Nephron (organoid): Measurements from ENCODE around the gene SLC31A2.
"Not testable (repeated sequence)": the region's sequence is repeated elsewhere in the genome, so short reads cannot be mapped to it uniquely, and the experiment has no call there.

Experiments used
- H3K27ac Mint-ChIP-seq, 3 experiments: 2 replicates each; pipeline ENCODE4 v1.8.0; 2020; ENCODE audit warnings: mixed read lengths in 3 of 3, mild to moderate bottlenecking in 2 of 3, moderate library complexity in 1 of 3
- H3K27me3 Mint-ChIP-seq: 2 replicates; pipeline ENCODE4 v1.8.0; 2021; ENCODE audit warnings: low read depth, mild to moderate bottlenecking, moderate library complexity, mixed read lengths
- H3K36me3 Mint-ChIP-seq: 2 replicates; pipeline ENCODE4 v1.8.0; 2020; ENCODE audit warnings: low read depth, mixed read lengths
- H3K4me1 Mint-ChIP-seq: 2 replicates; pipeline ENCODE4 v1.8.0; 2020; ENCODE audit warnings: mixed read lengths
- H3K4me3 Mint-ChIP-seq, 3 experiments: 2 replicates each; pipeline ENCODE4 v1.8.0; 2020; ENCODE audit warnings: mild to moderate bottlenecking in 3 of 3, mixed read lengths in 3 of 3, moderate library complexity in 2 of 3
- H3K9me3 Mint-ChIP-seq: 2 replicates; pipeline ENCODE4 v1.8.0; 2020; ENCODE audit warnings: mixed read lengths
- CTCF ChIP-seq, 3 experiments: fragments of 200-600 bp; sonication (generic); IDR thresholded peaks; one replicate each; pipeline ENCODE4 v1.5.0; 2021; ENCODE audit warnings: antibody characterized with exemption in 3 of 3; ENCODE audit not compliant: unreplicated experiment in 3 of 3

The SLC31A2 gene

GRCh38 chr9:113139225-113139829, 11.5 kb upstream of the SLC31A2 start:
- Mint-ChIP-seq H3K27ac (no peak overlapping the region), H3K4me1 (no peaks in the 10 kb centered on the region), H3K9me3 (peaks cover 14% of the 10 kb centered on the region), H3K27me3 (peaks cover 19% of the 10 kb centered on the region), H3K36me3 (no peaks in the 10 kb centered on the region), H3K4me3 (no peak overlapping the region)
- TF ChIP-seq CTCF (IDR thresholded peaks at IDR 0.05; ENCODE audit: unreplicated experiment in 3 of 3), result no peak

- no peak overlapping the region for H3K4me3 Mint-ChIP-seq
- no peak for TF ChIP-seq CTCF (IDR thresholded peaks at IDR 0.05; ENCODE audit: unreplicated experiment in 3 of 3)
These were observed 10.9 kb upstream of the SLC31A2 start for GRCh38 chr9:113139953-113140352.

GRCh38 chr9:113140896-113141295, 9.9 kb upstream of the SLC31A2 start:
- H3K27ac Mint-ChIP-seq, H3K36me3 Mint-ChIP-seq, H3K4me1 Mint-ChIP-seq, H3K4me3 Mint-ChIP-seq: not testable (repeated sequence)
- Mint-ChIP-seq H3K27me3 (peaks cover 16% of the 10 kb centered on the region), H3K9me3 (peaks cover 18% of the 10 kb centered on the region)

More at GRCh38 chr9:113139953-113140352, 10.9 kb upstream of the SLC31A2 start:
- Mint-ChIP-seq H3K27me3 (peaks cover 22% of the 10 kb centered on the region), H3K9me3 (peaks cover 18% of the 10 kb centered on the region), H3K4me1 (no peaks in the 10 kb centered on the region), H3K27ac (no peak overlapping the region), H3K36me3 (no peaks in the 10 kb centered on the region)

- Mint-ChIP-seq H3K36me3 (no peaks in the 10 kb centered on the region), H3K9me3 (peaks cover 18% of the 10 kb centered on the region), H3K27ac (no peak overlapping the region), H3K27me3 (peaks cover 23% of the 10 kb centered on the region), H3K4me1 (no peaks in the 10 kb centered on the region), H3K4me3 (no peak overlapping the region)
- TF ChIP-seq CTCF (IDR thresholded peaks at IDR 0.05; ENCODE audit: unreplicated experiment in 3 of 3), result no peak
These were observed 7.2 kb upstream of the SLC31A2 start for GRCh38 chr9:113143432-113144227.

GRCh38 chr9:113148372-113148705, 2.5 kb upstream of the SLC31A2 start:
- Mint-ChIP-seq H3K9me3 (peaks cover 3% of the 10 kb centered on the region), H3K4me1 (no peaks in the 10 kb centered on the region), H3K4me3 (peak overlapping the region in 2 of 3 experiments; percentile 26 to 28), H3K27me3 (peaks cover 29% of the 10 kb centered on the region), H3K36me3 (no peaks in the 10 kb centered on the region), H3K27ac (no peak overlapping the region)
- TF ChIP-seq CTCF (IDR thresholded peaks at IDR 0.05; ENCODE audit: unreplicated experiment in 3 of 3), result no peak

GRCh38 chr9:113148781-113149510, 1.9 kb upstream of the SLC31A2 start:
- no peak overlapping the region for H3K27ac Mint-ChIP-seq
- H3K36me3 Mint-ChIP-seq, result no peaks in the 10 kb centered on the region
- peaks cover 3% of the 10 kb centered on the region for H3K9me3 Mint-ChIP-seq
- peak overlapping the region in 2 of 3 experiments; percentile 12 to 34 for H3K4me3 Mint-ChIP-seq
- no peak for TF ChIP-seq CTCF (IDR thresholded peaks at IDR 0.05; ENCODE audit: unreplicated experiment in 3 of 3)
- H3K27me3 Mint-ChIP-seq, result peaks cover 30% of the 10 kb centered on the region
- H3K4me1 Mint-ChIP-seq, result no peaks in the 10 kb centered on the region

- Mint-ChIP-seq H3K4me3 (peak overlapping the region; percentile 25 to 47 (median 37)), H3K27me3 (peaks cover 31% of the 10 kb centered on the region)
- H3K9me3 Mint-ChIP-seq, H3K27ac Mint-ChIP-seq, H3K4me1 Mint-ChIP-seq, H3K36me3 Mint-ChIP-seq: not testable (repeated sequence)
These were observed 1.2 kb upstream of the SLC31A2 start for GRCh38 chr9:113149561-113149960.
